WTC11 (cell line): ENCODE data around the gene MAML3.

Experiments
- FOXP1 ChIP-seq: sonication (generic); formaldehyde crosslinking; IDR thresholded peaks from 2 replicates; pipeline ENCODE4 v1.8.0; 2022; ENCODE audit warnings: missing genetic modification reagents, mild to moderate bottlenecking, moderate library complexity, borderline replicate concordance
- NFYB ChIP-seq: sonication (generic); formaldehyde crosslinking; conservative IDR thresholded peaks from 2 replicates; pipeline ENCODE4 v1.8.0; 2022; ENCODE audit warnings: low read depth, missing genetic modification reagents
- SP1 ChIP-seq: sonication (generic); formaldehyde crosslinking; conservative IDR thresholded peaks from 2 replicates; pipeline ENCODE4 v1.8.1; 2022; ENCODE audit warnings: missing genetic modification reagents
- TEAD4 ChIP-seq: sonication (generic); formaldehyde crosslinking; IDR thresholded peaks from 2 replicates; pipeline ENCODE4 v1.8.0; 2022; ENCODE audit warnings: mild to moderate bottlenecking, missing genetic modification reagents
- TP53 ChIP-seq: sonication (generic); formaldehyde crosslinking; IDR thresholded peaks from 2 replicates; pipeline ENCODE4 v1.8.1; 2023; ENCODE audit warnings: mild to moderate bottlenecking, missing genetic modification reagents
- ZNF138 ChIP-seq: sonication (generic); formaldehyde crosslinking; conservative IDR thresholded peaks from 2 replicates; pipeline ENCODE4 v1.8.1; 2022; ENCODE audit warnings: mild to moderate bottlenecking, moderate library complexity, missing genetic modification reagents
- ZNF219 ChIP-seq: sonication (generic); formaldehyde crosslinking; IDR thresholded peaks from 2 replicates; pipeline ENCODE4 v1.8.0; 2023; ENCODE audit warnings: missing genetic modification reagents, mild to moderate bottlenecking, borderline replicate concordance
- ZNF416 ChIP-seq: fragments of 250-450 bp; sonication (Bioruptor Pico); IDR thresholded peaks from 2 replicates; pipeline ENCODE4 v1.9.0; 2021; ENCODE audit warnings: mild to moderate bottlenecking, inconsistent platforms
- TF ChIP-seq, protein P1 (sequence below): fragments of 200-600 bp; IDR thresholded peaks from 2 replicates; pipeline ENCODE4 v1.8.0; 2022; ENCODE audit warnings: antibody characterized with exemption
- TF ChIP-seq, protein P2 (sequence below): fragments of 250-450 bp; sonication (Bioruptor Pico); IDR thresholded peaks from 2 replicates; pipeline ENCODE4 v1.9.0; 2021; ENCODE audit warnings: moderate library complexity, mild to moderate bottlenecking, inconsistent platforms, borderline replicate concordance
- TF ChIP-seq, protein P3 (sequence below): sonication (generic); formaldehyde crosslinking; IDR thresholded peaks from 2 replicates; pipeline ENCODE4 v1.8.1; 2023; ENCODE audit warnings: mild to moderate bottlenecking, missing genetic modification reagents
- TF ChIP-seq, protein P4 (sequence below): sonication (generic); formaldehyde crosslinking; IDR thresholded peaks from 2 replicates; pipeline ENCODE4 v1.8.1; 2022; ENCODE audit warnings: missing genetic modification reagents, borderline replicate concordance

DNA sequence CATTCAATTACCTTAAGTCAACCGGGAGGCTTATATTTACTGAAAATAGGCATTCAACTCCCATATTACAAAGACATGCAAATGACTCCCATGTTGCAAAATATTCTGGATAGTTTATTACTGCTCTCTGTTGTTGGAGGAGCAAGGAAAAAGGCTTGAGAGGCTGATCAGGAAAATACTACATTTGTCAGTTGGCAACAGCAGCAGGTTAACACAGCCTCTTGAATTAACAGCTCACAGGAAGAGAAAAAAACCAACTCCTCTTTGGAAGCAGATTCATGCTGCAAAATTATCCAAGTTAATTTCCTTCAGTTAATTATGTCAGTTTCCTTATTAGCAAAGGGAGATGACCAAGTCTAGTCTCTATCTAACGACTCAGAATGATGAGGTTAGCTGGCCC is 238.9 kb downstream of the MAML3 start:
- TF ChIP-seq, protein P1, sequence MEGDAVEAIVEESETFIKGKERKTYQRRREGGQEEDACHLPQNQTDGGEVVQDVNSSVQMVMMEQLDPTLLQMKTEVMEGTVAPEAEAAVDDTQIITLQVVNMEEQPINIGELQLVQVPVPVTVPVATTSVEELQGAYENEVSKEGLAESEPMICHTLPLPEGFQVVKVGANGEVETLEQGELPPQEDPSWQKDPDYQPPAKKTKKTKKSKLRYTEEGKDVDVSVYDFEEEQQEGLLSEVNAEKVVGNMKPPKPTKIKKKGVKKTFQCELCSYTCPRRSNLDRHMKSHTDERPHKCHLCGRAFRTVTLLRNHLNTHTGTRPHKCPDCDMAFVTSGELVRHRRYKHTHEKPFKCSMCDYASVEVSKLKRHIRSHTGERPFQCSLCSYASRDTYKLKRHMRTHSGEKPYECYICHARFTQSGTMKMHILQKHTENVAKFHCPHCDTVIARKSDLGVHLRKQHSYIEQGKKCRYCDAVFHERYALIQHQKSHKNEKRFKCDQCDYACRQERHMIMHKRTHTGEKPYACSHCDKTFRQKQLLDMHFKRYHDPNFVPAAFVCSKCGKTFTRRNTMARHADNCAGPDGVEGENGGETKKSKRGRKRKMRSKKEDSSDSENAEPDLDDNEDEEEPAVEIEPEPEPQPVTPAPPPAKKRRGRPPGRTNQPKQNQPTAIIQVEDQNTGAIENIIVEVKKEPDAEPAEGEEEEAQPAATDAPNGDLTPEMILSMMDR: no peak
- TF ChIP-seq SP1 (CRISPR knock-in tag) (no peak), ZNF219 (no peak), ZNF138 (CRISPR knock-in tag) (no peak), TP53 (CRISPR knock-in tag) (no peak), TEAD4 (CRISPR knock-in tag) (no peak), FOXP1 (CRISPR knock-in tag) (no peak), ZNF416 (CRISPR knock-in tag) (no peak), NFYB (CRISPR knock-in tag) (no peak)
- TF ChIP-seq, protein P2, sequence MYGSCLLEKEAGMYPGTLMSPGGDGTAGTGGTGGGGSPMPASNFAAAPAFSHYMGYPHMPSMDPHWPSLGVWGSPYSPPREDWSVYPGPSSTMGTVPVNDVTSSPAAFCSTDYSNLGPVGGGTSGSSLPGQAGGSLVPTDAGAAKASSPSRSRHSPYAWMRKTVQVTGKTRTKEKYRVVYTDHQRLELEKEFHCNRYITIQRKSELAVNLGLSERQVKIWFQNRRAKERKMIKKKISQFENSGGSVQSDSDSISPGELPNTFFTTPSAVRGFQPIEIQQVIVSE (CRISPR knock-in tag): no peak
- TF ChIP-seq, protein P3, sequence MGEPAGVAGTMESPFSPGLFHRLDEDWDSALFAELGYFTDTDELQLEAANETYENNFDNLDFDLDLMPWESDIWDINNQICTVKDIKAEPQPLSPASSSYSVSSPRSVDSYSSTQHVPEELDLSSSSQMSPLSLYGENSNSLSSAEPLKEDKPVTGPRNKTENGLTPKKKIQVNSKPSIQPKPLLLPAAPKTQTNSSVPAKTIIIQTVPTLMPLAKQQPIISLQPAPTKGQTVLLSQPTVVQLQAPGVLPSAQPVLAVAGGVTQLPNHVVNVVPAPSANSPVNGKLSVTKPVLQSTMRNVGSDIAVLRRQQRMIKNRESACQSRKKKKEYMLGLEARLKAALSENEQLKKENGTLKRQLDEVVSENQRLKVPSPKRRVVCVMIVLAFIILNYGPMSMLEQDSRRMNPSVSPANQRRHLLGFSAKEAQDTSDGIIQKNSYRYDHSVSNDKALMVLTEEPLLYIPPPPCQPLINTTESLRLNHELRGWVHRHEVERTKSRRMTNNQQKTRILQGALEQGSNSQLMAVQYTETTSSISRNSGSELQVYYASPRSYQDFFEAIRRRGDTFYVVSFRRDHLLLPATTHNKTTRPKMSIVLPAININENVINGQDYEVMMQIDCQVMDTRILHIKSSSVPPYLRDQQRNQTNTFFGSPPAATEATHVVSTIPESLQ (CRISPR knock-in tag): no peak
- TF ChIP-seq, protein P4, sequence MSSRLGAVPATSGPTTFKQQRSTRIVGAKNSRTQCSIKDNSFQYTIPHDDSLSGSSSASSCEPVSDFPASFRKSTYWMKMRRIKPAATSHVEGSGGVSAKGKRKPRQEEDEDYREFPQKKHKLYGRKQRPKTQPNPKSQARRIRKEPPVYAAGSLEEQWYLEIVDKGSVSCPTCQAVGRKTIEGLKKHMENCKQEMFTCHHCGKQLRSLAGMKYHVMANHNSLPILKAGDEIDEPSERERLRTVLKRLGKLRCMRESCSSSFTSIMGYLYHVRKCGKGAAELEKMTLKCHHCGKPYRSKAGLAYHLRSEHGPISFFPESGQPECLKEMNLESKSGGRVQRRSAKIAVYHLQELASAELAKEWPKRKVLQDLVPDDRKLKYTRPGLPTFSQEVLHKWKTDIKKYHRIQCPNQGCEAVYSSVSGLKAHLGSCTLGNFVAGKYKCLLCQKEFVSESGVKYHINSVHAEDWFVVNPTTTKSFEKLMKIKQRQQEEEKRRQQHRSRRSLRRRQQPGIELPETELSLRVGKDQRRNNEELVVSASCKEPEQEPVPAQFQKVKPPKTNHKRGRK (CRISPR knock-in tag): no peak
